ENCODE measurements around the gene TPSAB1.

Gene TPSAB1

DNA sequence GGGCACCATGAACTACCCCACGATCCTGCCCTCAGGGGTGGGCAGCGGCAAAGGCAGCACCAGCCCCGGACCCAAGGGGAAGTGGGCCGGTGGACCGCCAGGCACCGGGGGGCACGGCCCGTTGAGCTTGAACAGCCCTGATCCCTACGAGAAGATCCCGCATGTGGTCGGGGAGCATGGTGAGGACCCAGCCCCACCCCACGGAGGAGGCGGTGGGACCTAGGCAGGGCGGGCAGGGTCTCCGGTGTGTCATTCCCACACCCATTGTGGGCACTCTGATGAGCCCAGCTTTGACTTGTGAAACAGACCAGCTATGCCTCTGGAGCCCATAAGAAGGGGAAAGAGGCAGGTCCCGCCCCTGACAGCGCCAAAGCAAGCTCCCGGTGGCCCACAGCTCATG lies 38.2 kb upstream of the TPSAB1 start:
- no peaks in the 10 kb centered on the region for H4K20me1 ChIP-seq (ENCODE audit: insufficient read depth)

DNA sequence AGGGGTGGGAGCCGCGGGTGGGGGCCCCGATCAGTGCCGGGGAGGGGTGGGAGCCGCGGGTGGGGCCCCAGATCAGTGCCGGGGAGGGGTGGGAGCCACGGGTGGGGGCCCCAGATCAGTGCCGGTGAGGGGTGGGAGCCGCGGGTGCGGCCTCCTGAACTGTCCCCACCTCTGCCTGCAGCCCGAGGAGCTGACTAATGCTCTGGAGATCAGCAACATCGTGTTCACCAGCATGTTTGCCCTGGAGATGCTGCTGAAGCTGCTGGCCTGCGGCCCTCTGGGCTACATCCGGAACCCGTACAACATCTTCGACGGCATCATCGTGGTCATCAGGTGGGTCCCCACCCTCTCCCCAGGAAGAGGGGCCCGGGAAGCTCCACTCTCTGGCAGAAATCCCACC lies 35.6 kb upstream of the TPSAB1 start:
- H3K4me3 ChIP-seq (IDR thresholded peaks at IDR 0.05; ENCODE audit: insufficient read depth, low read depth, low read length), result no peak overlapping the region
- H3K36me3 ChIP-seq (ENCODE audit: insufficient read depth), result no peaks in the 10 kb centered on the region
- H3K79me2 ChIP-seq (ENCODE audit: insufficient read depth, low read depth), result no peaks in the 10 kb centered on the region
- no peak overlapping the region for H2AFZ ChIP-seq (ENCODE audit: low read depth)
- no peaks in the 10 kb centered on the region for H4K20me1 ChIP-seq (ENCODE audit: insufficient read depth)
- no peak overlapping the region for H3K4me2 ChIP-seq
- no peak overlapping the region for H3K9ac ChIP-seq
- H3K4me1 ChIP-seq (ENCODE audit: low read depth, poor library complexity, severe bottlenecking), result no peaks in the 10 kb centered on the region
- TF ChIP-seq, protein P1, sequence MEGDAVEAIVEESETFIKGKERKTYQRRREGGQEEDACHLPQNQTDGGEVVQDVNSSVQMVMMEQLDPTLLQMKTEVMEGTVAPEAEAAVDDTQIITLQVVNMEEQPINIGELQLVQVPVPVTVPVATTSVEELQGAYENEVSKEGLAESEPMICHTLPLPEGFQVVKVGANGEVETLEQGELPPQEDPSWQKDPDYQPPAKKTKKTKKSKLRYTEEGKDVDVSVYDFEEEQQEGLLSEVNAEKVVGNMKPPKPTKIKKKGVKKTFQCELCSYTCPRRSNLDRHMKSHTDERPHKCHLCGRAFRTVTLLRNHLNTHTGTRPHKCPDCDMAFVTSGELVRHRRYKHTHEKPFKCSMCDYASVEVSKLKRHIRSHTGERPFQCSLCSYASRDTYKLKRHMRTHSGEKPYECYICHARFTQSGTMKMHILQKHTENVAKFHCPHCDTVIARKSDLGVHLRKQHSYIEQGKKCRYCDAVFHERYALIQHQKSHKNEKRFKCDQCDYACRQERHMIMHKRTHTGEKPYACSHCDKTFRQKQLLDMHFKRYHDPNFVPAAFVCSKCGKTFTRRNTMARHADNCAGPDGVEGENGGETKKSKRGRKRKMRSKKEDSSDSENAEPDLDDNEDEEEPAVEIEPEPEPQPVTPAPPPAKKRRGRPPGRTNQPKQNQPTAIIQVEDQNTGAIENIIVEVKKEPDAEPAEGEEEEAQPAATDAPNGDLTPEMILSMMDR (conservative IDR thresholded peaks at IDR 0.05; ENCODE audit: low read depth, low read length), result no peak
- peaks cover 88% of the 10 kb centered on the region for H3K27me3 ChIP-seq (ENCODE audit: insufficient read depth, low read depth)
- H3K27ac ChIP-seq, result no peak overlapping the region

More for the DNA sequence above, 38.2 kb upstream of the TPSAB1 start:
- Histone ChIP-seq H3K4me3 (IDR thresholded peaks at IDR 0.05; ENCODE audit: insufficient read depth, low read depth, low read length) (no peak overlapping the region), H3K4me2 (no peak overlapping the region), H3K27ac (no peak overlapping the region), H3K79me2 (ENCODE audit: insufficient read depth, low read depth) (no peaks in the 10 kb centered on the region), H2AFZ (ENCODE audit: low read depth) (no peak overlapping the region), H3K4me1 (ENCODE audit: low read depth, poor library complexity, severe bottlenecking) (no peaks in the 10 kb centered on the region), H3K27me3 (ENCODE audit: insufficient read depth, low read depth) (peaks cover 78% of the 10 kb centered on the region), H3K36me3 (ENCODE audit: insufficient read depth) (no peaks in the 10 kb centered on the region), H3K9ac (no peak overlapping the region)
- TF ChIP-seq, protein P1 (conservative IDR thresholded peaks at IDR 0.05; ENCODE audit: low read depth, low read length), result no peak

DNA sequence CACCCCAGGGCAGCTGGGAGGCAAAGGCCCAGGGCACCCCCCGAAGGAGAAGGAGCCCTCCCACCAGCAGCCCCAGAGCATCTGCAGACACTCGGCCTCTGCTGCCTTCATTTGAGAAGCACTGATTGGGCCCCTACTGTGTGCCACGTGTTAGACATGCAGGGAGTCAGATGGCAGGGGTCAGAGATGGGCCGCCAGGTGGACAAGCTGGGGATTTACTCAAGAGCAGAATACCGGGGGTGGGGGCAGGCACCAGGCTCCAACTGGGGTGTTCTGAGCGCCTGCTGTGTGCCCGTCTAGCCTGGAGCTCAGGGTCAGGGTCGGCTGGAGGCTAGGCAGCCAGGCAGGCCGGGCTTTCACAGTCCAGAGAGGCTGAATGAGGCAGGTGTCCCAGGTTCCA lies 34.2 kb upstream of the TPSAB1 start:
- Histone ChIP-seq H3K27ac (no peak overlapping the region), H3K27me3 (ENCODE audit: insufficient read depth, low read depth) (peaks cover 89% of the 10 kb centered on the region), H3K9ac (no peak overlapping the region), H3K4me1 (ENCODE audit: low read depth, poor library complexity, severe bottlenecking) (no peaks in the 10 kb centered on the region), H3K79me2 (ENCODE audit: insufficient read depth, low read depth) (no peaks in the 10 kb centered on the region), H3K36me3 (ENCODE audit: insufficient read depth) (no peaks in the 10 kb centered on the region), H3K4me3 (IDR thresholded peaks at IDR 0.05; ENCODE audit: insufficient read depth, low read depth, low read length) (no peak overlapping the region), H4K20me1 (ENCODE audit: insufficient read depth) (no peaks in the 10 kb centered on the region), H2AFZ (ENCODE audit: low read depth) (no peak overlapping the region), H3K4me2 (no peak overlapping the region)
- TF ChIP-seq, protein P1 (conservative IDR thresholded peaks at IDR 0.05; ENCODE audit: low read depth, low read length), result no peak

DNA sequence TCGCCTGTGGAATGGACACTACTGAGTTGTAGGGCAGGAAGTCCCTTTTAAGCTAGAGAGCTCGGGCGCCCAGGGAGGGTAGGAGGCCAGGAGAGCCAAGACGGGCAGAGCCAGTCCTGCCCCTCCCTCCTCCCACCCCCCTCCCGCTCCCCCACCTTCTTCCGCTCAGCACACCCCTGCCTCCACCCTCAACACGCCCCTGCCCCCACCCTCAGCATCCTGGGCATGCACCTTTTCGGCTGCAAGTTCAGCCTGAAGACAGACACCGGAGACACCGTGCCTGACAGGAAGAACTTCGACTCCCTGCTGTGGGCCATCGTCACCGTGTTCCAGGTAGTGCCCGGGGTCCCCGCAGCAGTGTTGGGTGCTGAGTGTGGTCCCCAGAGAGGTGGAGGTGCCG lies 33.7 kb upstream of the TPSAB1 start:
- Histone ChIP-seq H3K9ac (no peak overlapping the region), H4K20me1 (ENCODE audit: insufficient read depth) (no peaks in the 10 kb centered on the region), H3K27me3 (ENCODE audit: insufficient read depth, low read depth) (peaks cover 91% of the 10 kb centered on the region), H3K4me3 (IDR thresholded peaks at IDR 0.05; ENCODE audit: insufficient read depth, low read depth, low read length) (no peak overlapping the region), H2AFZ (ENCODE audit: low read depth) (no peak overlapping the region), H3K4me1 (ENCODE audit: low read depth, poor library complexity, severe bottlenecking) (no peaks in the 10 kb centered on the region), H3K79me2 (ENCODE audit: insufficient read depth, low read depth) (no peaks in the 10 kb centered on the region), H3K27ac (no peak overlapping the region), H3K36me3 (ENCODE audit: insufficient read depth) (no peaks in the 10 kb centered on the region), H3K4me2 (no peak overlapping the region)
- TF ChIP-seq, protein P1 (conservative IDR thresholded peaks at IDR 0.05; ENCODE audit: low read depth, low read length), result no peak
